IMR-90 (cell line): ENCODE data around the gene OR5C1.

Source experiments
- CTCF ChIP-seq: conservative IDR thresholded peaks from 2 replicates; pipeline ENCODE4 v1.5.1; 2012; ENCODE audit warnings: mild to moderate bottlenecking, low read depth, low read length, improper control_type of control experiment
- ELK1 ChIP-seq: fragments of 150-350 bp; IDR thresholded peaks from 2 replicates; pipeline ENCODE4 v1.6.1; 2016; ENCODE audit warnings: low read depth, mild to moderate bottlenecking, low read length, moderate library complexity, borderline replicate concordance
- POLR2A ChIP-seq: IDR thresholded peaks from 2 replicates; pipeline ENCODE4 v1.6.1; 2012; ENCODE audit warnings: mild to moderate bottlenecking, low read depth, low read length
- RCOR1 ChIP-seq: IDR thresholded peaks from 2 replicates; pipeline ENCODE4 v1.6.1; 2012; ENCODE audit warnings: mild to moderate bottlenecking, low read length, improper control_type of control experiment; ENCODE audit not compliant: insufficient replicate concordance
- SMC3 ChIP-seq: fragments of 150-350 bp; IDR thresholded peaks from 2 replicates; pipeline ENCODE4 v1.6.1; 2016; ENCODE audit warnings: low read depth, mild to moderate bottlenecking, antibody characterized with exemption, low read length, moderate library complexity

GRCh38 chr9:122822056-122822455 lies 33.3 kb downstream of the OR5C1 start:
- no peak for TF ChIP-seq SMC3
- TF ChIP-seq RCOR1: no peak
- no peak for TF ChIP-seq POLR2A
- TF ChIP-seq CTCF: no peak
- TF ChIP-seq ELK1: no peak
